HCT116 (cell line): ENCODE data around the gene GALNT17. TPM values are rescaled to one million over a fixed set of nuclear protein-coding genes. Genes with fewer than 3 reads are reported as not detected.

Experiments
- ATAC-seq: fragments of 200-7000 bp; cut with Tn5 transposase; 2 replicates; pipeline ENCODE4 v1.9.1; 2020; ENCODE audit warnings: mild to moderate bottlenecking, moderate library complexity
- BruUV-seq: library from RNA; stranded (reverse); fragments of 400-500 nt; replicated peaks from 2 replicates; lab custom pipeline; 2021; lab: Mats Ljungman, UMichigan
- CTCF ChIA-PET: fragments of 300-600 bp; sonication (Branson Sonifier 250); formaldehyde crosslinking; loops from one replicate; lab custom pipeline; 2021; ENCODE audit warnings: antibody characterized with exemption; lab: Charles Lee
- POLR2A ChIA-PET: fragments of 300-600, 350-600 bp; sonication (Branson Sonifier 250); formaldehyde crosslinking; loops from one replicate; lab custom pipeline; 2021; ENCODE audit warnings: antibody characterized with exemption; lab: Charles Lee
- RAD21 ChIA-PET, 2 experiments: fragments of 300-600 bp; sonication (Branson Sonifier 250); formaldehyde crosslinking; loops; one replicate each; lab custom pipeline; 2023; ENCODE audit warnings: low total read pairs in 2 of 2; ENCODE audit not compliant: uncharacterized antibody in 2 of 2, unreplicated experiment in 2 of 2, low non-redundant PET in 1 of 2; lab: Charles Lee
- DNase-seq: peaks from one replicate; pipeline ENCODE4 v3.0.0-alpha.2; 2010; ENCODE audit warnings: low read depth, low spot score
- H2AFZ ChIP-seq: fragments of 200-600 bp; shearing (Covaris generic), sonication (generic); 2 replicates; pipeline ENCODE4 v1.6.1; 2017; ENCODE audit warnings: low read depth, mixed run types, mixed read lengths, antibody characterized with exemption, low read length; ENCODE audit not compliant: poor library complexity, severe bottlenecking
- H3K27ac ChIP-seq: 2 replicates; pipeline ENCODE4 v1.5.1; 2012; ENCODE audit warnings: low read depth, low read length
- H3K27me3 ChIP-seq: fragments of 200-600 bp; sonication (generic); 2 replicates; pipeline ENCODE4 v1.6.1; 2016; ENCODE audit warnings: mixed run types, low read length, mixed read lengths; ENCODE audit not compliant: insufficient read depth
- H3K36me3 ChIP-seq, 2 experiments: fragments of 200-500 bp in 1 of 2; fragments of 200-600 bp in 1 of 2; sonication (Bioruptor generic) in 1 of 2; sonication (generic) in 1 of 2; 2 replicates each; pipeline versions ENCODE4 v1.5.1 to v1.6.1; 2014 to 2016; ENCODE audit warnings: low read length in 2 of 2, inconsistent platforms in 1 of 2, mixed read lengths in 1 of 2, mixed run types in 1 of 2; ENCODE audit not compliant: insufficient read depth in 2 of 2, control insufficient read depth in 1 of 2
- H3K4me1 ChIP-seq, 2 experiments: fragments of 200-600 bp in 1 of 2; sonication (generic) in 1 of 2; 2 replicates each; pipeline versions ENCODE4 v1.5.1 to v1.6.1; 2012 to 2017; ENCODE audit warnings: low read length in 2 of 2, inconsistent platforms in 1 of 2, mild to moderate bottlenecking in 1 of 2, mixed read lengths in 1 of 2, mixed run types in 1 of 2, moderate library complexity in 1 of 2; ENCODE audit not compliant: insufficient read depth in 2 of 2, control insufficient read depth in 1 of 2
- H3K4me2 ChIP-seq: fragments of 200-600 bp; sonication (generic); 2 replicates; pipeline ENCODE4 v1.6.1; 2017; ENCODE audit warnings: mixed run types, low read length, mixed read lengths
- H3K4me3 ChIP-seq, 2 experiments: fragments of 200-600 bp in 1 of 2; sonication (generic) in 1 of 2; replicated peaks in 1 of 2; 2 replicates each; pipeline ENCODE4 v1.5.1; 2011 to 2016; ENCODE audit warnings: low read length in 2 of 2, control low read depth in 1 of 2, low read depth in 1 of 2, mild to moderate bottlenecking in 1 of 2, mixed read lengths in 1 of 2, mixed run types in 1 of 2
- H3K79me2 ChIP-seq: fragments of 200-600 bp; sonication (generic); 2 replicates; pipeline ENCODE4 v1.6.1; 2017; ENCODE audit warnings: mild to moderate bottlenecking, mixed run types, low read length, moderate library complexity, mixed read lengths; ENCODE audit not compliant: insufficient read depth
- H3K9ac ChIP-seq: fragments of 200-600 bp; sonication (generic); 2 replicates; pipeline ENCODE4 v1.6.1; 2016; ENCODE audit warnings: low read length, mixed read lengths
- H3K9me2 ChIP-seq: fragments of 200-600 bp; sonication (generic), shearing (Covaris generic); 2 replicates; pipeline ENCODE4 v1.6.1; 2017; ENCODE audit warnings: mixed run types, mild to moderate bottlenecking, moderate library complexity; ENCODE audit not compliant: insufficient read depth
- H3K9me3 ChIP-seq, 2 experiments: fragments of 200-500 bp in 1 of 2; fragments of 200-600 bp in 1 of 2; sonication (Bioruptor generic) in 1 of 2; sonication (generic) in 1 of 2; 2 replicates each; pipeline ENCODE4 v1.6.1; 2014 to 2017; ENCODE audit warnings: low read length in 2 of 2, mixed read lengths in 2 of 2, inconsistent platforms in 1 of 2, low read depth in 1 of 2, mild to moderate bottlenecking in 1 of 2, mixed run types in 1 of 2, moderate library complexity in 1 of 2; ENCODE audit not compliant: control insufficient read depth in 1 of 2, insufficient read depth in 1 of 2
- H4K20me1 ChIP-seq: fragments of 200-600 bp; sonication (generic), shearing (Covaris generic); 2 replicates; pipeline ENCODE4 v1.6.1; 2017; ENCODE audit warnings: mixed run types, mild to moderate bottlenecking, moderate library complexity; ENCODE audit not compliant: insufficient read depth
- ATF3 ChIP-seq: IDR thresholded peaks from 2 replicates; pipeline ENCODE4 v1.6.1; 2012
- CBX3 ChIP-seq: IDR thresholded peaks from 2 replicates; pipeline ENCODE4 v1.6.1; 2012; ENCODE audit warnings: low read depth
- CEBPB ChIP-seq: IDR thresholded peaks from 2 replicates; pipeline ENCODE4 v1.6.1; 2012; ENCODE audit warnings: low read depth
- CTCF ChIP-seq, 3 experiments: fragments of 200-600 bp in 1 of 3; sonication (generic) in 1 of 3; IDR thresholded peaks in 2 of 3; conservative IDR thresholded peaks in 1 of 3; 2 replicates each; pipeline ENCODE4 v1.5.1; 2012 to 2017; ENCODE audit warnings: low read depth in 2 of 3, low read length in 2 of 3, antibody characterized with exemption in 1 of 3, borderline replicate concordance in 1 of 3, control low read depth in 1 of 3, mild to moderate bottlenecking in 1 of 3, mixed read lengths in 1 of 3, mixed run types in 1 of 3, moderate library complexity in 1 of 3; ENCODE audit not compliant: insufficient read depth in 1 of 3
- EGR1 ChIP-seq: IDR thresholded peaks from 2 replicates; pipeline ENCODE4 v1.6.1; 2012; ENCODE audit warnings: low read depth
- ELF1 ChIP-seq: IDR thresholded peaks from 2 replicates; pipeline ENCODE4 v1.6.1; 2012; ENCODE audit warnings: low read depth, borderline replicate concordance
- EZH2 ChIP-seq: fragments of 200-600 bp; sonication (generic); IDR thresholded peaks from 2 replicates; pipeline ENCODE4 v1.6.1; 2017; ENCODE audit warnings: antibody characterized with exemption, mixed run types
- EZH2phosphoT487 ChIP-seq: fragments of 200-600 bp; IDR thresholded peaks from 2 replicates; pipeline ENCODE4 v1.6.1; 2018; ENCODE audit warnings: antibody characterized with exemption, borderline replicate concordance
- JUND ChIP-seq: IDR thresholded peaks from 2 replicates; pipeline ENCODE4 v1.6.1; 2012
- MAX ChIP-seq: IDR thresholded peaks from 2 replicates; pipeline ENCODE4 v1.6.1; 2012
- POLR2A ChIP-seq: IDR thresholded peaks from 2 replicates; pipeline ENCODE4 v1.7.0; 2011; ENCODE audit warnings: borderline replicate concordance; ENCODE audit not compliant: insufficient read depth, insufficient read length; ENCODE audit errors: extremely low read depth
- POLR2AphosphoS5 ChIP-seq: IDR thresholded peaks from 2 replicates; pipeline ENCODE4 v1.6.1; 2011; ENCODE audit warnings: mild to moderate bottlenecking, low read depth, low read length, moderate library complexity
- RAD21 ChIP-seq: IDR thresholded peaks from 2 replicates; pipeline ENCODE4 v1.6.1; 2012; ENCODE audit warnings: low read depth, mild to moderate bottlenecking
- REST ChIP-seq: IDR thresholded peaks from 2 replicates; pipeline ENCODE4 v1.6.1; 2012; ENCODE audit warnings: low read depth
- SP1 ChIP-seq: IDR thresholded peaks from 2 replicates; pipeline ENCODE4 v1.6.1; 2012; ENCODE audit warnings: low read depth
- TCF7L2 ChIP-seq: IDR thresholded peaks from 2 replicates; pipeline ENCODE4 v1.7.0; 2011; ENCODE audit warnings: borderline replicate concordance, inconsistent platforms; ENCODE audit not compliant: insufficient read depth, insufficient read length; ENCODE audit errors: extremely low read depth
- YY1 ChIP-seq: IDR thresholded peaks from 2 replicates; pipeline ENCODE4 v1.6.1; 2011; ENCODE audit warnings: low read length, low read depth, moderate library complexity, mild to moderate bottlenecking; ENCODE audit not compliant: insufficient replicate concordance; ENCODE audit errors: extremely low read depth
- ZNF274 ChIP-seq: fragments of 200-500 bp; sonication (Bioruptor generic); IDR thresholded peaks from 2 replicates; pipeline ENCODE4 v1.6.1; 2014; ENCODE audit warnings: mild to moderate bottlenecking, low read depth, low read length, inconsistent platforms
- intact Hi-C: fragments of 100-400 bp; cut with micrococcal nuclease; formaldehyde crosslinking; loops from 2 replicates; pipeline ENCODE4 v1.10.0; 2022
- total RNA-seq: library from RNA; stranded (reverse); gene quantifications from one replicate; pipeline ENCODE4 v1.2.1, GENCODE V29; 2021; ENCODE audit not compliant: unreplicated experiment

Gene GALNT17
- total RNA-seq, 1 experiment from 2014 or later, result not detected

GRCh38 chr7:71580027-71580426 lies 448.1 kb downstream of the GALNT17 start:
- no peaks in the 10 kb centered on the region for H3K36me3 ChIP-seq
- H3K9ac ChIP-seq, result no peak overlapping the region
- TF ChIP-seq YY1 (no peak), CEBPB (no peak), POLR2A (no peak), POLR2AphosphoS5 (no peak), MAX (no peak), EZH2 (no peak), TCF7L2 (no peak), JUND (no peak), REST (no peak), RAD21 (no peak), ATF3 (no peak), EGR1 (no peak), CBX3 (no peak), SP1 (no peak), ELF1 (no peak), CTCF (IDR thresholded peaks at IDR 0.05 in 2 of 3, conservative IDR thresholded peaks at IDR 0.05 in 1 of 3; ENCODE audit: borderline replicate concordance in 1 of 3, insufficient read depth in 1 of 3, low read depth in 2 of 3, low read length in 2 of 3) (no peak), ZNF274 (no peak), EZH2phosphoT487 (no peak)
- no TSS peak for BruUV-seq
- H3K9me3 ChIP-seq, result peaks cover 0 to 16% of the 10 kb centered on the region in 2 experiments; a peak in 1 of 4 replicates
- ChIA-PET RAD21 (no interaction called here), POLR2A (no interaction called here), CTCF (no interaction called here)
- no peak overlapping the region for H2AFZ ChIP-seq
- no peak overlapping the region for H3K4me2 ChIP-seq
- H3K9me2 ChIP-seq, result no peaks in the 10 kb centered on the region
- ATAC-seq, result no peak
- H4K20me1 ChIP-seq, result no peaks in the 10 kb centered on the region
- H3K27ac ChIP-seq, result no peak overlapping the region
- H3K4me1 ChIP-seq, result no peaks in the 10 kb centered on the region
- H3K4me3 ChIP-seq, result no peak overlapping the region
- no peak for DNase-seq
- H3K79me2 ChIP-seq, result no peaks in the 10 kb centered on the region
- H3K27me3 ChIP-seq, result no peaks in the 10 kb centered on the region
- intact Hi-C loops, result no loop called here
